ENCODE results near the gene RAB4A.

The RAB4A gene

DNA sequence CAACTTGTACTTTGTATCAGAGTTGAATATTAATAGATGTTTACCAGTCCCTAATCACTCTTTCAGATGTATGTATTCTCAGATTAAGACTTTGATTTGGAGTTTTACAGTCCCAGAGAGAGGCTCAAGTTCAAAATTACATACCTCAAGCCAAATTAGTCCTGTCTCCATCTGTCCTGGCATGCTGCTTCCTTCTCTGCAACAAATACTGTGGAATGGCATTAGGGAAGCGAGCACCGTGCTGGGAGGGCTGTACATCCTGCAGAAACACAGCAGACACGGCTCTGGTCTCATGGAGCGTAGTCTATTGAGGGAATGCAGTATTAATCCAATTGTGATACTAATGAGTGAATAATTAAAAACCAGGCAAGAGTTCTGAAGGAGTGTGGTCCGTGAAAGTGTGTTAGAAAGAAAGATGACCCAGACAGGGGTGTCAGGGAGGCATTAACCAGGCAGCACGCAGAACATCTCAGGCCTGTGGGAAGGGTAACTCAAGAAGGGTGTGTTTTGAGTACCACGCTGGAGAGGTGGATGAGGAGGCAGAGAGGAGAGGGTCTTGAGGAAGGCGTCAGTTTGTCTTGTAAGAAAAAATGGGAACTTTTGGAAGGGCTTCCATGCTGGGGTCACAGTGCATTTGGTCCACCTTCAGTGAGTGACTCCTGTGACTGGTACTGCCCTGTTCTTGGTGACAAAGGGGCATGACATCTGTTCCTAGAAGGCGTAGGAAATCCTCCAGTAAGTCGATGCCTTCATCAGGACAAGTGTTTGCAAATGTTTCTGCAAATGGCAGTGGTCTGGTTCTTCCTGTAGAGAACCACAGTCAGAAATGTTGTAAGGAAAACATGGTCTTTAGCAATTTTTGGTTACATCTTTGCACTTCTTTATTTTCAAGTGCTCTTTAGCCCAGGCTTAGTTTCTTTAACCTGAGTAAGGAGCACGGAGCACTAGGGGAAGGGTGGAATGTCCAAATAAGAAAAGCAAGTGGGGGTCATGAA is 1.6 kb downstream of the RAB4A start:
- Histone ChIP-seq H3K4me3 (ENCODE audit: low read depth, low read length) (peak overlapping the region; percentile 79), H3K9me3 (ENCODE audit: control insufficient read depth, low read length) (no peaks in the 10 kb centered on the region), H3K27me3 (ENCODE audit: control insufficient read depth, insufficient read depth, low read length) (no peaks in the 10 kb centered on the region), H3K36me3 (ENCODE audit: control insufficient read depth, insufficient read depth, low read length) (no peaks in the 10 kb centered on the region), H3K79me2 (peaks cover 8% of the 10 kb centered on the region), H2AFZ (no peak overlapping the region), H3K4me1 (peaks cover 2% of the 10 kb centered on the region), H3K4me2 (ENCODE audit: low read length) (peak overlapping the region; percentile 97), H3K9ac (no peak overlapping the region), H3K27ac (peak overlapping the region; percentile 19)
- TF ChIP-seq, protein P1, sequence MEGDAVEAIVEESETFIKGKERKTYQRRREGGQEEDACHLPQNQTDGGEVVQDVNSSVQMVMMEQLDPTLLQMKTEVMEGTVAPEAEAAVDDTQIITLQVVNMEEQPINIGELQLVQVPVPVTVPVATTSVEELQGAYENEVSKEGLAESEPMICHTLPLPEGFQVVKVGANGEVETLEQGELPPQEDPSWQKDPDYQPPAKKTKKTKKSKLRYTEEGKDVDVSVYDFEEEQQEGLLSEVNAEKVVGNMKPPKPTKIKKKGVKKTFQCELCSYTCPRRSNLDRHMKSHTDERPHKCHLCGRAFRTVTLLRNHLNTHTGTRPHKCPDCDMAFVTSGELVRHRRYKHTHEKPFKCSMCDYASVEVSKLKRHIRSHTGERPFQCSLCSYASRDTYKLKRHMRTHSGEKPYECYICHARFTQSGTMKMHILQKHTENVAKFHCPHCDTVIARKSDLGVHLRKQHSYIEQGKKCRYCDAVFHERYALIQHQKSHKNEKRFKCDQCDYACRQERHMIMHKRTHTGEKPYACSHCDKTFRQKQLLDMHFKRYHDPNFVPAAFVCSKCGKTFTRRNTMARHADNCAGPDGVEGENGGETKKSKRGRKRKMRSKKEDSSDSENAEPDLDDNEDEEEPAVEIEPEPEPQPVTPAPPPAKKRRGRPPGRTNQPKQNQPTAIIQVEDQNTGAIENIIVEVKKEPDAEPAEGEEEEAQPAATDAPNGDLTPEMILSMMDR (IDR thresholded peaks at IDR 0.05) = no peak

DNA sequence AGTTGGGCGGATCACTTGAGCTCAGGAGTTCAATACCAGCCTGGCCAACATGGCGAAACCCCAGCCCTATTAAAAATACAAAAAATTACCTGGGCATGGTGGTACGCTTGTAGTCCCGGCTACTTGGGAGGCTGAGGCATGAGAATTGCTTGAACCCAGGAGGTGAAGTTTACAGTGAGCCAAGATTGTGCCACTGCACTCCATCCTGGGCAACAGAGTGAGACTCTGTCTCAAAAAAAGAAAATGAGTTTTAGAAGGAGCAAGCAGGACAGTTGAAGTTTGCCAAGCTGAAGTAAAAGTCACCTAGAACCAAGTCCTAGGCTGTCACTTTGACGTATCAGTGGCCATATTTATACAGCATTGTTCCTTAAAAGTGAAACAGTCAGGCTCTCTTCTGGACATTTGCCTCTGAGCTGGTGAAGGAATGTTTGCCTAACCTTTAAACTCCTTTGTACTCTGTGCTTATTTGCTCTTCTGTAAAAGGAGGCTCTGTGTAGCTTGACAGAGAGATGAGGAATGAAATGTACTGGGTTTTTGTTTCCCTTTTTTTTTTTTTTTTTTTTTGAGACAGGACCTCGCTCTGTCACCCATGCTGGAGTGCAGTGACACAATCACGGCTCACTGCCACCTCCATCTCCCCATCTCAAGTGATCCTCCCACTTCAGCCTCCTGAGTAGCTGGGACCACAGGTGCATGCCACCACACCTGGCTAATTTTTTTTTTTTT is 2.8 kb downstream of the RAB4A start:
- Histone ChIP-seq H3K4me1 (peaks cover 4% of the 10 kb centered on the region), H3K4me2 (ENCODE audit: low read length) (no peak overlapping the region), H3K9ac (no peak overlapping the region), H3K36me3 (ENCODE audit: control insufficient read depth, insufficient read depth, low read length) (no peaks in the 10 kb centered on the region), H3K27me3 (ENCODE audit: control insufficient read depth, insufficient read depth, low read length) (no peaks in the 10 kb centered on the region), H3K27ac (no peak overlapping the region), H2AFZ (no peak overlapping the region), H3K9me3 (ENCODE audit: control insufficient read depth, low read length) (no peaks in the 10 kb centered on the region), H3K4me3 (ENCODE audit: low read depth, low read length) (no peak overlapping the region), H3K79me2 (peaks cover 17% of the 10 kb centered on the region)
- TF ChIP-seq, protein P1 (IDR thresholded peaks at IDR 0.05) = no peak

DNA sequence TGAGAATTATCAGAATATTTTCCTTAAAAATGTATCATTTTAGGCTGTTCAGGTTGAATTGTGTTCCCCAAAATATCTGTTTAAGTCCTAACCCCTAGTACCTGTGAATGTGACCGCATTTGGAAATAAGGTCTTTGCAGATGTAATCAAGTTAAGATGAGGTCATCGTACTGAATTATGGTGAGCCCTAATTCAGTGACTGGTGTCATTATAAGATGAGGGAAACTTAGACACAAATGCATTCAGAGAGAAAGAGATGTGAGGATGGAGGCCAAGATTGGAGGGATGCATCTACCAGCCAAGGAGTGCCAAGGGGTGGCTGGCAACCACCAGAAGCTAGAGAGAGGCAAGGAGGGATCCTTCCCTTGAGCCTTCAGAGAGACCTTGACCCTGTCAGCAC is 4.1 kb downstream of the RAB4A start:
- H3K36me3 ChIP-seq (ENCODE audit: control insufficient read depth, insufficient read depth, low read length) = no peaks in the 10 kb centered on the region
- H3K79me2 ChIP-seq = peaks cover 17% of the 10 kb centered on the region
- no peak overlapping the region for H3K9ac ChIP-seq
- H3K4me1 ChIP-seq = peaks cover 4% of the 10 kb centered on the region
- TF ChIP-seq, protein P1 (IDR thresholded peaks at IDR 0.05) = no peak
- no peaks in the 10 kb centered on the region for H3K27me3 ChIP-seq (ENCODE audit: control insufficient read depth, insufficient read depth, low read length)
- no peak overlapping the region for H3K27ac ChIP-seq
- H3K4me2 ChIP-seq (ENCODE audit: low read length) = no peak overlapping the region
- no peak overlapping the region for H3K4me3 ChIP-seq (ENCODE audit: low read depth, low read length)
- H2AFZ ChIP-seq = no peak overlapping the region
- no peaks in the 10 kb centered on the region for H3K9me3 ChIP-seq (ENCODE audit: control insufficient read depth, low read length)

DNA sequence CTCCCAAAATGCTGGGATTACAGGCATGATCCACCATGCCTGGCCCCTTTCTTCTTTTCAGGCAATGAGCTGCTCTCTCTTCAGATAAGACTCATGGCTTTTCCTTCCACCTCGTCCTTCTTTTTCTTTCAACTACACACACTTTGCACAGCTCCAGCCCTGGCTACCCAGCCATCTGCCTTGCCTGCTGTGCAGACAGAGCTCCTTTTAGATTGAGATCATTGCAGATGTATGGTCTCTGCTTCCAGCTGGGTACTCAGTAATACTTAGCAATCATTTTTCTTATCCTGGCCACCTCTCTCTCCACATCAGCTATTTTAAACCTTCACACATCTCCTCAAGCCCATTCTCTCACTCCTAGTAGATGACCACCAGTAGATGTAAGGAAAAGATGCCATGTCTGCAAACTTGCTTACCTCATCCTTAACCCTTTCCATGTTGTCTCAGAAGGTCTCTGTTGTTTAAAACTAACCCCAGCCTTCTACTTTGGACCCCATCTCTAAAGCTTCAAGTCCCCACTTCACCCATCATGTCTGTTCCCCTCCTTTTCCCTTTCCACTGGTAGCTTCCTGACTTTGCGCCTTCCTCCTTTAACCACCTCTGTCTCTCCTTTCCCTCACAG is 7.3 kb downstream of the RAB4A start:
- TF ChIP-seq, protein P1 (IDR thresholded peaks at IDR 0.05) = no peak
- H3K27ac ChIP-seq = no peak overlapping the region
- no peak overlapping the region for H3K9ac ChIP-seq
- H3K36me3 ChIP-seq (ENCODE audit: control insufficient read depth, insufficient read depth, low read length) = no peaks in the 10 kb centered on the region
- H3K4me1 ChIP-seq = peaks cover 2% of the 10 kb centered on the region
- H3K4me2 ChIP-seq (ENCODE audit: low read length) = no peak overlapping the region
- H3K27me3 ChIP-seq (ENCODE audit: control insufficient read depth, insufficient read depth, low read length) = no peaks in the 10 kb centered on the region
- no peak overlapping the region for H3K4me3 ChIP-seq (ENCODE audit: low read depth, low read length)
- H3K9me3 ChIP-seq (ENCODE audit: control insufficient read depth, low read length) = no peaks in the 10 kb centered on the region
- H2AFZ ChIP-seq = no peak overlapping the region
- peaks cover 20% of the 10 kb centered on the region for H3K79me2 ChIP-seq
